HFFc6 (cell line): ENCODE results near the gene DOK7. TPM values are rescaled to one million over a fixed set of nuclear protein-coding genes. Genes with fewer than 3 reads are reported as not detected.

Experiments used
- DNase-seq: peaks from one replicate; pipeline ENCODE4 v3.0.0-alpha.2; 2018
- H3K27ac Mint-ChIP-seq: 2 replicates; pipeline ENCODE4 v1.8.0; 2020; ENCODE audit warnings: mild to moderate bottlenecking, mixed read lengths
- H3K27me3 Mint-ChIP-seq: 2 replicates; pipeline ENCODE4 v1.8.0; 2021; ENCODE audit warnings: mild to moderate bottlenecking, moderate library complexity, mixed read lengths; ENCODE audit not compliant: insufficient read depth
- H3K36me3 Mint-ChIP-seq: 2 replicates; pipeline ENCODE4 v1.8.0; 2021; ENCODE audit warnings: low read depth, mixed read lengths
- H3K4me1 Mint-ChIP-seq: 2 replicates; pipeline ENCODE4 v1.8.0; 2020; ENCODE audit warnings: low read depth, mixed read lengths
- H3K4me3 Mint-ChIP-seq: 2 replicates; pipeline ENCODE4 v1.8.0; 2020; ENCODE audit warnings: mild to moderate bottlenecking, moderate library complexity, mixed read lengths
- H3K9me3 Mint-ChIP-seq: 2 replicates; pipeline ENCODE4 v1.8.0; 2020; ENCODE audit warnings: mild to moderate bottlenecking, mixed read lengths
- total RNA-seq, 6 experiments: library from RNA; stranded (reverse); fragmentation: NEBNext Ultra II Directional; extraction: Animal tissue kit (Norgen Biotek cat#: 25700); gene quantifications; 2 replicates in 1 of 6; 3 replicates in 5 of 6; pipeline ENCODE4 v1.2.3, GENCODE V29; 2021
- TF ChIP-seq, protein P1 (sequence below): fragments of 200-600 bp; sonication (generic); IDR thresholded peaks from 2 replicates; pipeline ENCODE4 v1.5.0; 2021; ENCODE audit warnings: antibody characterized with exemption, mild to moderate bottlenecking

DOK7 gene
- total RNA-seq, 6 experiments from 2014 or later, result not detected

- no peaks in the 10 kb centered on the region for H3K4me1 Mint-ChIP-seq
- TF ChIP-seq, protein P1, sequence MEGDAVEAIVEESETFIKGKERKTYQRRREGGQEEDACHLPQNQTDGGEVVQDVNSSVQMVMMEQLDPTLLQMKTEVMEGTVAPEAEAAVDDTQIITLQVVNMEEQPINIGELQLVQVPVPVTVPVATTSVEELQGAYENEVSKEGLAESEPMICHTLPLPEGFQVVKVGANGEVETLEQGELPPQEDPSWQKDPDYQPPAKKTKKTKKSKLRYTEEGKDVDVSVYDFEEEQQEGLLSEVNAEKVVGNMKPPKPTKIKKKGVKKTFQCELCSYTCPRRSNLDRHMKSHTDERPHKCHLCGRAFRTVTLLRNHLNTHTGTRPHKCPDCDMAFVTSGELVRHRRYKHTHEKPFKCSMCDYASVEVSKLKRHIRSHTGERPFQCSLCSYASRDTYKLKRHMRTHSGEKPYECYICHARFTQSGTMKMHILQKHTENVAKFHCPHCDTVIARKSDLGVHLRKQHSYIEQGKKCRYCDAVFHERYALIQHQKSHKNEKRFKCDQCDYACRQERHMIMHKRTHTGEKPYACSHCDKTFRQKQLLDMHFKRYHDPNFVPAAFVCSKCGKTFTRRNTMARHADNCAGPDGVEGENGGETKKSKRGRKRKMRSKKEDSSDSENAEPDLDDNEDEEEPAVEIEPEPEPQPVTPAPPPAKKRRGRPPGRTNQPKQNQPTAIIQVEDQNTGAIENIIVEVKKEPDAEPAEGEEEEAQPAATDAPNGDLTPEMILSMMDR, result no peak
- H3K4me3 Mint-ChIP-seq, result no peak overlapping the region
- peaks cover 5% of the 10 kb centered on the region for H3K27me3 Mint-ChIP-seq
- H3K9me3 Mint-ChIP-seq, result no peaks in the 10 kb centered on the region
- DNase-seq, result no peak
- no peaks in the 10 kb centered on the region for H3K36me3 Mint-ChIP-seq
- no peak overlapping the region for H3K27ac Mint-ChIP-seq
Observed at GRCh38 chr4:3470244-3471097, 7.4 kb downstream of the DOK7 start.

DNA sequence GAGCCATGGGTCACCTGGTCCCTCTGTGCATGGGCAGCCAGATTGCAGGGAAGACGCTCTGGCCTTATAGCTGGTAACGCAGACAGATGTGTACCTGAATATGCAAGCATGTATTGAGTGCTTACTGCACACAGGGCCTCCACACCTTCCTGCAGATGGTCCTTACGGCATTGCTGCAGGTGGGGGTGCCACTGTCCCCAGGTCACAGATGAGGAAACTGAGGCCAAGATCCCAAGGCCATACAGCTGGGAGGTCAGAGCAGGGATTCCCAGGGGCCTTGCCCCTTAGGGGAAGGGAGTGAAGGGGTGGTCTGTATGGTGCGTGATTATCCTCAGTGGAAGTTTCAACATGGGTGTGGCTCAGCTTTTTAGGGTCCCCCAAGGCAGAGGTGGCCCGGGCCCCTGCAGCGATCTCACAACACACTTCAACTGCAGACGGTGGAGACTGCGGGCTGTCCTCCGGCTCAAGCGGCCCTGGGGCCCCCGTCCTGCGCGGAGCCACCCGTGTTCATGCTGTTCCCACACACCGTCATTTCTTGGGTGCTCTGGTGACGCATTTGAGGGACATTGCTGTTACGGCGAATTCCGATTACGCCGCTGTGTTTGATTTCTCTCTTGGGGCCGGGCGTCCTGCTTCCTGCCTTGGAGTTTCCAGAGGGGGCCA is 8.1 kb downstream of the DOK7 start:
- no peaks in the 10 kb centered on the region for H3K36me3 Mint-ChIP-seq
- no peak overlapping the region for H3K4me3 Mint-ChIP-seq
- no peak for DNase-seq
- TF ChIP-seq, protein P1, result no peak
- peaks cover 6% of the 10 kb centered on the region for H3K27me3 Mint-ChIP-seq
- no peaks in the 10 kb centered on the region for H3K9me3 Mint-ChIP-seq
- no peaks in the 10 kb centered on the region for H3K4me1 Mint-ChIP-seq
- no peak overlapping the region for H3K27ac Mint-ChIP-seq

- DNase-seq, result no peak
- Mint-ChIP-seq H3K27ac (no peak overlapping the region), H3K4me1 (no peaks in the 10 kb centered on the region), H3K27me3 (peaks cover 7% of the 10 kb centered on the region), H3K36me3 (no peaks in the 10 kb centered on the region), H3K9me3 (no peaks in the 10 kb centered on the region), H3K4me3 (no peak overlapping the region)
- TF ChIP-seq, protein P1, result no peak
Observed at GRCh38 chr4:3471886-3472285, 8.8 kb downstream of the DOK7 start.

DNA sequence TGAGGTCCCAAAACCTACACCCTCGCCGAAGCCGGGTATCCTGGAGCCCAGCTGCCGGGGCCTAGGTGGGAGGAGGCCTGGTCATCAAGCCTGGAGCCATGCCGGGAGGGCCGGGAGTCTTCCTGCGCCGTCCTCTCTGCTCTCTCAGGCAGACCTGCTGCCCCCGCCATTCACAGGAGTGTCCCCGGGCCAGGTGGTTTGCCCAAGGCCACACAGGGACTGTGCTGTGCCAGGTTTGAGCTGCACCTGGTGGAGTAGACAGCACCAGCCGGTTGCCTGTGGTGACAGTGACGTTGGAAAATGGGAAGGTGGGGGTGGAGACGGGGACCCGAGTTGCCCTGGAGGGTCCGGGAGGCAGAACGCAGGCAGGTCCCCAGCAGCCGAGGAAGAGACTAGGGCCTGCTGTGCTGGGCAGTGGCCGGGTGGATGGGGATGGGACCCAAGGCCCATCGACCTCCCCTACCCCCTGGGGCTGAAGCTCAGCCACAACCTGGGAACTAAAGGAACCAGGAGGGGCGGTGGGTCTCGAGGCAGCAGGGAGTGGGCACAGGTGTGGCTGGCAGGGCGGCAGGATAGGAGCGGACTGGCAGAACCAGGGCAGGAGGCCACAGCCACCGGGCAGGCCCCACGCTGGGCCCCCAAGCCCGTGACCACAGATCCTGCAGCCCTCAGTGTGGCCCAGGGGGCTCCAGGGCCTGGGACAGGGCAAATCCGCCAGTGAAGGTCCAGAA is 9.5 kb downstream of the DOK7 start:
- TF ChIP-seq, protein P1, result no peak
- H3K27ac Mint-ChIP-seq, result no peak overlapping the region
- DNase-seq, result no peak

GRCh38 chr4:3473181-3473950 is 10.3 kb downstream of the DOK7 start:
- H3K27ac Mint-ChIP-seq, result no peak overlapping the region
- DNase-seq, result no peak
- H3K4me3 Mint-ChIP-seq, result no peak overlapping the region
- TF ChIP-seq, protein P1, result no peak
- H3K36me3 Mint-ChIP-seq, result no peaks in the 10 kb centered on the region
- peaks cover 7% of the 10 kb centered on the region for H3K27me3 Mint-ChIP-seq
- no peaks in the 10 kb centered on the region for H3K4me1 Mint-ChIP-seq
- H3K9me3 Mint-ChIP-seq, result no peaks in the 10 kb centered on the region

More for the DNA sequence above, 9.5 kb downstream of the DOK7 start:
- Mint-ChIP-seq H3K9me3 (no peaks in the 10 kb centered on the region), H3K27me3 (peaks cover 7% of the 10 kb centered on the region), H3K4me3 (no peak overlapping the region), H3K4me1 (no peaks in the 10 kb centered on the region), H3K36me3 (no peaks in the 10 kb centered on the region)
